Muscle of arm (tissue), 12 donors: ENCODE data around the gene PAWR. TPM values are rescaled to one million over a fixed set of nuclear protein-coding genes. Genes with fewer than 3 reads are reported as not detected.
"Not testable (repeated sequence)": the region's sequence is repeated elsewhere in the genome, so short reads cannot be mapped to it uniquely, and the experiment has no call there.

Source experiments
- DNase-seq: peaks from one replicate; pipeline ENCODE4 v3.0.0-alpha.2; 2013
- polyA plus RNA-seq, 12 donors: library from polyadenylated mRNA; unstranded; fragments of 120-200 nt; gene quantifications; one replicate each; pipeline ENCODE4 v1.2.1, GENCODE V29; 2013; ENCODE audit not compliant: insufficient read length in 12 of 12

Gene PAWR
- polyA plus RNA-seq, 12 donors, result 5.6 to 44.9 (median 12.8) TPM; not detected in 1

- no peak for DNase-seq
Observed at GRCh38 chr12:79652521-79652920, 38.2 kb downstream of the PAWR start.

- DNase-seq, result no peak
Observed at GRCh38 chr12:79650440-79650839, 40.3 kb downstream of the PAWR start.

- no peak for DNase-seq
Observed at GRCh38 chr12:79648881-79649280, 41.9 kb downstream of the PAWR start.

DNA sequence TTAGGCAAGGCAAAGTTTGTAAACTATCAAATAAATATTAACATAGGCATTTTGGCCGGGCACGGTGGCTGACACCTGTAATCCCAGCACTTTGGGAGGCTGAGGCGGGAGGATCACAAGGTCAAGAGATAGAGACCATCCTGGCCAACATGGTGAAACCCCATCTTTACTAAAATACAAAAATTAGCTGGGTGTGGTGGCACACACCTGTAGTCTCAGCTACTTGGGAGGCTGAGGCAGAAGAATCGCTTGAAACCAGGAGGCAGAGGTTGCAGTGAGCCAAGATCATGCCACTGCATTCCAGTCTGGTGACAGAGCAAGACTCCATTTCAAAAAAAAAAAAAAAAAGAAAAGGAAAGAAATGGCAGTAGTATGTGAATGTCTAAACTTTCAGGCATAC is 43.9 kb downstream of the PAWR start:
- DNase-seq, result not testable (repeated sequence)

GRCh38 chr12:79645235-79645630 is 45.5 kb downstream of the PAWR start:
- DNase-seq, result no peak

GRCh38 chr12:79644274-79645234 is 46.2 kb downstream of the PAWR start:
- no peak for DNase-seq

GRCh38 chr12:79643821-79644220 is 46.9 kb downstream of the PAWR start:
- DNase-seq, result no peak

GRCh38 chr12:79638490-79638889 is 52.3 kb downstream of the PAWR start:
- DNase-seq, result no peak

DNA sequence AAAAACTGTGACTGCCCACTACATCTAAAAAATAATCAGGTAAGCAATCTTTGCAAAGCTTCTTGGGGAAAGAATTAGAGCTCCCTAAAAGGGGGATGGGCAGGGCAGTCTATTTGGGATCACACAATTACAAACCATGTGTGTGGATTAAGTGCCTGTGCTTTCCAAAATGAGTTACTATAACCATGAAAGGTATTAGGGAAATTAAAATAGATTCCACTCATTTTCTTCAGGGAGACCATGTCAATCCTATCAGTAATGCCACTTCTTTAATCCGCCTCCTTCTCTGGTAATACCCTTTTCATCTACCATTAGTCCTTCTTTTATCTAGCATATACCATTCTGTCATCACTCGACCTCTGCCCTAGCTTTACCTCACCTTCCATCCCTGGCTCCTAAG is 53.7 kb downstream of the PAWR start:
- DNase-seq, result no peak

DNA sequence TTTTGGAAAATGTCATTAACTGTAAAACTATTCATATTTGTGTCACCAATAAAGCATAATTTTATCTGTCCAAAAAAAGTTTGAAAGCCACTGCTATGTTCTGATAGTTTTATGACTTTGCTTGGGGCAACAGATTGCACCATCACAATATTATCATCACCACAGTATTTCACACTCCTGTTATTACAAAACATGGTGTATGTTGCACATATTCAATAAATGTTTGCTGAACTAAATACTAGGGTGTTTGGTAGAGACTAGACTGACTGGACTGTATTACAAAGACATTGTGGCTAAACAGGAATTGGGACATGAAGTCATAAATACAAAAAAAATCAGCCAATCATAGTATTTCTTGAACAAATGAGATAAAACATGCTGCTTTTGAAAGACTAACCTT is 55.1 kb downstream of the PAWR start:
- DNase-seq, result no peak

DNA sequence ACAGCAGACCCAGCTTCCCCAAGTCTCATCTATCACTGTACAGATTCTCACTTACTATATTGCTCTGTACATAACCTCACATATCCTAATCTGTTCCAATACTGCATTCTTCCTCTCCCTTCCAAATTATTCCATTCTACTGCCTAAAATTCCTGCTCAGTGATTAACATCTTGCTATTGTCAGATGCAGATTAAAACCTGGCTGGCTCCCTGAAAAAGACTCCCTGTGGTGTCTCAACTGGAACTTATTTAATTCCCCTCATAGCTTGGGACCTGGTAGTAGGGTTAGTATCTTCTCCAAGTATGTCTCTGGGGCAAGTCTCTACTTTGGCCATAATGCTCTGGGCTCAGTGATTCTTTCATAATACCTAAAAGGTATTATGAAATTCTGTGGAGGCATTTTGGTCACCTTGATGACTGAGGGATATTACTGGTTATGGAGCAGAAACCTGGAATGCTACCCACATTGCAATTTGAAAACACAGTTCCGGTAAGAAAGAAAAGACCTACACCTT is 55.8 kb downstream of the PAWR start:
- DNase-seq, result no peak

- no peak for DNase-seq
Observed at GRCh38 chr12:79629561-79629960, 61.2 kb downstream of the PAWR start.

DNA sequence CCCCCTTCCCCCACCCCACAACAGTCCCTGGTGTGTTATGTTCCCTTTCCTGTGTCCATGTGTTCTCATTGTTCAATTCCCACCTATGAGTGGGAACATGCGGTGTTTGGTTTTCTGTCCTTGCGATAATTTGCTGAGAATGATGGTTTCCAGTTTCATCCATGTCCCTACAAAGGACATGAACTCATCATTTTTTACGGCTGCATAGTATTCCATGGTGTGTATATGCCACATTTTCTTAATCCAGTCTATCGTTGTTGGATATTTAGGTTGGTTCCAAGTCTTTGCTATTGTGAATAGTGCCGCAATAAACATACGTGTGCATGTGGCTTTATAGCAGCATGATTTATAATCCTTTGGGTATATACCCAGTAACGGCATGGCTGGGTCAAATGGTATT is 64.0 kb downstream of the PAWR start:
- DNase-seq, result not testable (repeated sequence)

- DNase-seq, result no peak
Observed at GRCh38 chr12:79624378-79624777, 66.4 kb downstream of the PAWR start.

DNA sequence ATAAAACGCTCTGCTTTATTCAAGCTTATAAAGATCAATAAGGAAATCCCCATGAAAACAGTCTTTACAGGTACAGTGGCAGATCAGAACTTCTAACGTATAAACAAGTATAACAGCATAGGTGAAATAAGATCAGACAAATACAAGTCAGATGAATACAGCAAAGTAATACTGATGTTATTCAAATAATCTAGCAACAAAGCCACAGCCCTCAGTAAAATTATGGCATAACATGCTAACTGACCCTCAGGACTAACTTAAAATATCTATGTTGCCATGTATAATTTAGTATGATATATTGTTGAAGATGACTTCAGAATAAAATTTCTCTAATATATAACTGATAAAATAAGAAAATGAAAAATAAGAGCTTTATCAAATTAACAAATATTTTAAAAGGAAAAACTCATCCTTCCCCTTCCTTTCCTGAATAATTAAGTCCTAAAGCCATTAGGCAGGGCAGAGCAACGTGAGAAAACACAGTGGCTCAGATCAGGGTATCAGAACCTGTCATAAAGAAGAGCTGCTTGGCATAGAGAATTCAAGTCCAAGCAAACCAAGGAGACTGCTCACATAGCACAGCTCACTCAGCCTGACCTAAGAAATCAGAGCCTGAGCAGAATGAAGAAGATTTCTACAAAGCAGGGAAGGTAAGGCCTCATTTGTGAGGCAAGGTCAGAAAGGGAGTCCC is 70.7 kb downstream of the PAWR start:
- no peak for DNase-seq

DNA sequence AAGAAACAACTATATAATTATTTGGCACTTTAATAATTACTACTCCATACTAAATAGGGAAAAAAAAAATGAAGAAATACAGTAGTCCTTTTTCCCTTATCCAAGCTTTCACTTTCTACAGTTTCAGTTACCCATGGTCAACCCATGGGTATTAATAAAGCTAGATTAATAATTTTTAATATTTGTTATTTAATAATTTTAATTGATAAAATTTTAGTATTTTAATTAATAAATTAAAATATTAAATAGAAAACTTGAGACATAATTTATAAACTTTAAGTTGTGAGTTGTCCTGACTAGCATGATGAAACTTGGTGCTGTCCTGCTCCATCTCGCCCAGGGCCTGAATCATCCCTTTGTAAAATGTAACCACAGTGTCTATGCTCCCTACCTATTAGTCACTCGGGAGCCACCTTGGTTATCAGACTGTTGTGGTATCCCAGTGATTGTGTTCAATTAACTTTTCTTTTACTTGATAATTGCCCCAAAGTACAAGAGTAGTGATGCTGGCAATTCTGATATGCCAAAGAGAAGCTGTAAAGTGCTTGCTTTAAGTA is 71.8 kb downstream of the PAWR start:
- no peak for DNase-seq

- no peak for DNase-seq
Observed at GRCh38 chr12:79617696-79618095, 73.1 kb downstream of the PAWR start.

GRCh38 chr12:79615596-79616560 is 74.9 kb downstream of the PAWR start:
- DNase-seq, result no peak

- DNase-seq, result no peak
Observed at GRCh38 chr12:79614730-79615129, 76.0 kb downstream of the PAWR start.

- DNase-seq, result no peak
Observed at GRCh38 chr12:79601908-79602307, 88.9 kb downstream of the PAWR start.

- no peak for DNase-seq
Observed at GRCh38 chr12:79597910-79598309, 92.9 kb downstream of the PAWR start.
